DOHH2 (cell line): ENCODE results near the gene HAO1.

Experiments
- CTCF ChIP-seq: fragments of 200-600 bp; sonication (generic); IDR thresholded peaks from one replicate; pipeline ENCODE4 v1.5.1; 2014; ENCODE audit warnings: antibody characterized with exemption, mild to moderate bottlenecking, low read depth, low read length; ENCODE audit not compliant: poor library complexity, severe bottlenecking
- EZH2phosphoT487 ChIP-seq: fragments of 200-600 bp; sonication (generic); IDR thresholded peaks from 2 replicates; pipeline ENCODE4 v1.6.1; 2017; ENCODE audit warnings: borderline replicate concordance, mild to moderate bottlenecking, antibody characterized with exemption, low read length, moderate library complexity, mixed read lengths

DNA sequence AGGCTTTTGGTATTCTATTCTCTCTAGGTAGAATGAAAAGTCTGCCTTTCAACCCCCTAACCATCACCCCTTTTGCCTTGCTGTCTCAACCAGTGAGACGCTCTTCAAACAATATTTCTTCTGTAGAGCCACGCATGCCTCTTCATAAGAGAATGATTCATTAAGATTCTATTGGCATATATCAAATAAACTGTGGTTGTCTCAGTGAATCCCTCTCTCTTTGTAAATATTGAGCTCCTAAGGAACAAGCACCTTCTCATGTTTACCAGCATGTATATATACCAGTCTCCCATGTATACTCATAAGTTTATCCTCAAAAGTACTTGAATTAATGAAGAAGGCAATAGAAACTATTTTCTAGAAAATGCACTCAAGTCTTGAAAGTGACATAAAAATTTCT is 90.6 kb downstream of the HAO1 start:
- no peak for TF ChIP-seq EZH2phosphoT487
- TF ChIP-seq CTCF: no peak
